SK-N-SH treated with all-trans-retinoic acid at 6 μM for 48 hours (cell line): ENCODE data around the gene FYN.

ENCODE experiments used
- RARB ChIP-seq: fragments of 250-450 bp; sonication (Bioruptor Pico); IDR thresholded peaks from 2 replicates; pipeline ENCODE4 v1.8.0; 2021; ENCODE audit warnings: mild to moderate bottlenecking, moderate library complexity
- TCF4 ChIP-seq: fragments of 250-450 bp; sonication (Bioruptor Pico); IDR thresholded peaks from 2 replicates; pipeline ENCODE4 v1.8.0; 2021; ENCODE audit warnings: mild to moderate bottlenecking, moderate library complexity, borderline replicate concordance

GRCh38 chr6:111660531-111660930 is 212.7 kb downstream of the FYN start:
- TF ChIP-seq RARB (CRISPR knock-in tag): no peak
- no peak for TF ChIP-seq TCF4
